Subcutaneous abdominal adipose tissue (tissue), 5 donors: Measurements from ENCODE around the gene ABHD12.

Experiments
- H3K27ac ChIP-seq: one replicate; pipeline ENCODE4 v1.7.0; 2013; ENCODE audit warnings: low read depth, mild to moderate bottlenecking, inconsistent platforms, low read length, moderate library complexity
- H3K27me3 ChIP-seq, 5 donors: one replicate each; pipeline ENCODE4 v1.7.0; 2013; ENCODE audit warnings: low read length in 5 of 5, inconsistent platforms in 1 of 5; ENCODE audit not compliant: control insufficient read depth in 5 of 5, insufficient read depth in 4 of 5
- H3K36me3 ChIP-seq, 5 donors: one replicate each; pipeline ENCODE4 v1.7.0; 2013; ENCODE audit warnings: low read length in 5 of 5; ENCODE audit not compliant: control insufficient read depth in 5 of 5, insufficient read depth in 5 of 5
- H3K4me1 ChIP-seq, 5 donors: one replicate each; pipeline ENCODE4 v1.7.0; 2013; ENCODE audit warnings: low read length in 5 of 5, mild to moderate bottlenecking in 3 of 5, moderate library complexity in 1 of 5; ENCODE audit not compliant: control insufficient read depth in 5 of 5, insufficient read depth in 5 of 5
- H3K4me3 ChIP-seq, 5 donors: one replicate each; pipeline ENCODE4 v1.7.0; 2013; ENCODE audit warnings: low read length in 5 of 5, low read depth in 1 of 5
- H3K9ac ChIP-seq, 5 donors: one replicate each; pipeline ENCODE4 v1.7.0; 2013; ENCODE audit warnings: low read length in 5 of 5, mild to moderate bottlenecking in 4 of 5, moderate library complexity in 3 of 5
- H3K9me3 ChIP-seq, 5 donors: one replicate each; pipeline ENCODE4 v1.7.0; 2013; ENCODE audit warnings: low read length in 5 of 5; ENCODE audit not compliant: control insufficient read depth in 5 of 5
- donor health status: healthy.
- donor health status: healthy.
- donor health status: healthy.
- donor health status: healthy.
- donor health status: healthy.

The ABHD12 gene

GRCh38 chr20:25258828-25259227 is 131.8 kb downstream of the ABHD12 start:
- Histone ChIP-seq H3K4me1 (peaks cover 4 to 40% (median 32%) of the 10 kb centered on the region in 5 donors), H3K27ac (no peak overlapping the region), H3K27me3 (no peaks in the 10 kb centered on the region), H3K9ac (no peak overlapping the region), H3K36me3 (peaks cover 2 to 25% (median 19%) of the 10 kb centered on the region in 5 donors), H3K4me3 (no peak overlapping the region), H3K9me3 (no peaks in the 10 kb centered on the region)

GRCh38 chr20:25258476-25258805 is 132.2 kb downstream of the ABHD12 start:
- H3K9me3 ChIP-seq = no peaks in the 10 kb centered on the region
- no peak overlapping the region for H3K4me3 ChIP-seq
- peaks cover 4 to 40% (median 32%) of the 10 kb centered on the region in 5 donors for H3K4me1 ChIP-seq
- H3K27ac ChIP-seq = no peak overlapping the region
- H3K27me3 ChIP-seq = no peaks in the 10 kb centered on the region
- H3K36me3 ChIP-seq = peaks cover 2 to 25% (median 19%) of the 10 kb centered on the region in 5 donors
- no peak overlapping the region for H3K9ac ChIP-seq

GRCh38 chr20:25257756-25258475 is 132.7 kb downstream of the ABHD12 start:
- peaks cover 4 to 45% (median 37%) of the 10 kb centered on the region in 5 donors for H3K4me1 ChIP-seq
- H3K27ac ChIP-seq = no peak overlapping the region
- H3K4me3 ChIP-seq = no peak overlapping the region
- peaks cover 2 to 28% (median 19%) of the 10 kb centered on the region in 5 donors for H3K36me3 ChIP-seq
- no peaks in the 10 kb centered on the region for H3K9me3 ChIP-seq
- no peak overlapping the region for H3K9ac ChIP-seq
- no peaks in the 10 kb centered on the region for H3K27me3 ChIP-seq

- H3K9ac ChIP-seq = no peak overlapping the region
- no peaks in the 10 kb centered on the region for H3K27me3 ChIP-seq
- peak overlapping the region in 1 of 5 donors; percentile 8 for H3K4me3 ChIP-seq
- H3K4me1 ChIP-seq = peaks cover 7 to 53% (median 45%) of the 10 kb centered on the region in 5 donors
- H3K27ac ChIP-seq = peak overlapping the region; percentile 76
- peaks cover 2 to 30% (median 19%) of the 10 kb centered on the region in 5 donors for H3K36me3 ChIP-seq
- no peaks in the 10 kb centered on the region for H3K9me3 ChIP-seq
These were observed 133.5 kb downstream of the ABHD12 start for GRCh38 chr20:25257130-25257529.

- H3K4me3 ChIP-seq = peak overlapping the region in 2 of 5 donors; percentile 8 to 23
- H3K4me1 ChIP-seq = peaks cover 7 to 61% (median 52%) of the 10 kb centered on the region in 5 donors
- H3K9me3 ChIP-seq = no peaks in the 10 kb centered on the region
- H3K27ac ChIP-seq = peak overlapping the region; percentile 76
- H3K36me3 ChIP-seq = peaks cover 0 to 30% (median 19%) of the 10 kb centered on the region in 5 donors
- no peaks in the 10 kb centered on the region for H3K27me3 ChIP-seq
- peak overlapping the region in 2 of 5 donors; percentile 28 to 33 for H3K9ac ChIP-seq
These were observed 134.3 kb downstream of the ABHD12 start for GRCh38 chr20:25256226-25256859.

- Histone ChIP-seq H3K27me3 (no peaks in the 10 kb centered on the region), H3K4me3 (no peak overlapping the region), H3K9me3 (no peaks in the 10 kb centered on the region), H3K4me1 (peaks cover 11 to 71% (median 64%) of the 10 kb centered on the region in 5 donors), H3K9ac (peak overlapping the region in 3 of 5 donors; percentile 27 to 74 (median 66)), H3K36me3 (peaks cover 0 to 20% (median 14%) of the 10 kb centered on the region in 5 donors), H3K27ac (peak overlapping the region; percentile 76)
These were observed 135.5 kb downstream of the ABHD12 start for GRCh38 chr20:25254986-25255680.

- peak overlapping the region in 3 of 5 donors; percentile 27 to 69 (median 66) for H3K9ac ChIP-seq
- H3K27ac ChIP-seq = peak overlapping the region; percentile 76
- no peaks in the 10 kb centered on the region for H3K27me3 ChIP-seq
- H3K36me3 ChIP-seq = peaks cover 0 to 14% (median 8%) of the 10 kb centered on the region in 5 donors
- H3K4me1 ChIP-seq = peaks cover 11 to 76% (median 68%) of the 10 kb centered on the region in 5 donors
- H3K9me3 ChIP-seq = no peaks in the 10 kb centered on the region
- H3K4me3 ChIP-seq = no peak overlapping the region
These were observed 136.1 kb downstream of the ABHD12 start for GRCh38 chr20:25254571-25254970.

GRCh38 chr20:25253606-25254275 is 136.9 kb downstream of the ABHD12 start:
- H3K9ac ChIP-seq = peak overlapping the region in 2 of 5 donors; percentile 66 to 69
- H3K4me3 ChIP-seq = peak overlapping the region in 1 of 5 donors; percentile 15
- H3K27me3 ChIP-seq = no peaks in the 10 kb centered on the region
- peak overlapping the region; percentile 82 for H3K27ac ChIP-seq
- H3K4me1 ChIP-seq = peaks cover 11 to 84% (median 77%) of the 10 kb centered on the region in 5 donors
- no peaks in the 10 kb centered on the region for H3K9me3 ChIP-seq
- H3K36me3 ChIP-seq = peaks cover 0 to 10% (median 3%) of the 10 kb centered on the region in 5 donors

- H3K9ac ChIP-seq = peak overlapping the region in 3 of 5 donors; percentile 31 to 66 (median 64)
- peak overlapping the region in 1 of 5 donors; percentile 29 for H3K4me3 ChIP-seq
- H3K4me1 ChIP-seq = peaks cover 11 to 81% (median 79%) of the 10 kb centered on the region in 5 donors
- peak overlapping the region; percentile 82 for H3K27ac ChIP-seq
- H3K36me3 ChIP-seq = peaks cover 0 to 7% (median 3%) of the 10 kb centered on the region in 5 donors
- H3K27me3 ChIP-seq = no peaks in the 10 kb centered on the region
- no peaks in the 10 kb centered on the region for H3K9me3 ChIP-seq
These were observed 137.8 kb downstream of the ABHD12 start for GRCh38 chr20:25252686-25253421.
